ENCODE results near the gene SCD.

The SCD gene

GRCh38 chr10:100401631-100402328 is 54.7 kb downstream of the SCD start:
- DNase-seq (ENCODE audit: low read depth): no peak

GRCh38 chr10:100403734-100404133 is 56.7 kb downstream of the SCD start:
- DNase-seq (ENCODE audit: low read depth): no peak

- no peak for DNase-seq (ENCODE audit: low read depth)
Measured at GRCh38 chr10:100413173-100413572, 66.1 kb downstream of the SCD start.

Measured in stimulated activated CD8-positive, alpha-beta memory T cell treated with anti-CD3 and anti-CD28 coated beads, Interleukin-7, amount 100 ng/mL, for 24 hours (primary cell).